Stomach (tissue), 4 donors: ENCODE measurements around the gene FLNA.

ENCODE experiments used
- CTCF ChIP-seq, 7 experiments: fragments of 450-650 bp in 4 of 7; fragments of 200-600 bp in 3 of 7; sonication (generic) in 3 of 7; IDR thresholded peaks; one replicate each; pipeline ENCODE4 v1.5.1; 2016 to 2019; ENCODE audit warnings: antibody characterized with exemption in 7 of 7, control low read depth in 2 of 7, mild to moderate bottlenecking in 1 of 7
- EP300 ChIP-seq: sonication (generic); formaldehyde crosslinking; IDR thresholded peaks from one replicate; pipeline ENCODE4 v1.6.1; 2017; ENCODE audit warnings: antibody characterized with exemption

GRCh38 chrX:154350429-154351182 is 23.8 kb downstream of the FLNA start:
- no peak for TF ChIP-seq CTCF (IDR thresholded peaks at IDR 0.05)
- no peak for TF ChIP-seq EP300
